Effector memory CD4-positive, alpha-beta T cell (primary cell): ENCODE data around the gene TTC9C.

ENCODE experiments used
- DNase-seq, 3 donors: peaks; one replicate each; pipeline ENCODE4 v3.0.0-alpha.2; 2020
- H3K27ac ChIP-seq: 2 replicates; pipeline ENCODE4 v1.7.0; 2013; ENCODE audit warnings: mild to moderate bottlenecking, low read length, moderate library complexity; ENCODE audit not compliant: insufficient read depth, poor library complexity, severe bottlenecking
- H3K27me3 ChIP-seq: replicated peaks from 2 replicates; pipeline ENCODE4 v1.7.0; 2013; ENCODE audit warnings: mild to moderate bottlenecking, low read length; ENCODE audit not compliant: insufficient read depth, control insufficient read depth, poor library complexity, severe bottlenecking
- H3K36me3 ChIP-seq: 2 replicates; pipeline ENCODE4 v1.7.0; 2013; ENCODE audit warnings: mild to moderate bottlenecking, low read length, moderate library complexity; ENCODE audit not compliant: control insufficient read depth, insufficient read depth
- H3K4me1 ChIP-seq: 2 replicates; pipeline ENCODE4 v1.7.0; 2013; ENCODE audit warnings: low read length, mild to moderate bottlenecking; ENCODE audit not compliant: control insufficient read depth, insufficient read depth, poor library complexity, severe bottlenecking
- H3K4me3 ChIP-seq: 2 replicates; pipeline ENCODE4 v1.7.0; 2013; ENCODE audit warnings: low read length, low read depth, mild to moderate bottlenecking; ENCODE audit not compliant: insufficient read depth, poor library complexity, severe bottlenecking
- H3K9me3 ChIP-seq: 2 replicates; pipeline ENCODE4 v1.7.0; 2013; ENCODE audit warnings: mild to moderate bottlenecking, low read length, moderate library complexity; ENCODE audit not compliant: control insufficient read depth

TTC9C gene

DNA sequence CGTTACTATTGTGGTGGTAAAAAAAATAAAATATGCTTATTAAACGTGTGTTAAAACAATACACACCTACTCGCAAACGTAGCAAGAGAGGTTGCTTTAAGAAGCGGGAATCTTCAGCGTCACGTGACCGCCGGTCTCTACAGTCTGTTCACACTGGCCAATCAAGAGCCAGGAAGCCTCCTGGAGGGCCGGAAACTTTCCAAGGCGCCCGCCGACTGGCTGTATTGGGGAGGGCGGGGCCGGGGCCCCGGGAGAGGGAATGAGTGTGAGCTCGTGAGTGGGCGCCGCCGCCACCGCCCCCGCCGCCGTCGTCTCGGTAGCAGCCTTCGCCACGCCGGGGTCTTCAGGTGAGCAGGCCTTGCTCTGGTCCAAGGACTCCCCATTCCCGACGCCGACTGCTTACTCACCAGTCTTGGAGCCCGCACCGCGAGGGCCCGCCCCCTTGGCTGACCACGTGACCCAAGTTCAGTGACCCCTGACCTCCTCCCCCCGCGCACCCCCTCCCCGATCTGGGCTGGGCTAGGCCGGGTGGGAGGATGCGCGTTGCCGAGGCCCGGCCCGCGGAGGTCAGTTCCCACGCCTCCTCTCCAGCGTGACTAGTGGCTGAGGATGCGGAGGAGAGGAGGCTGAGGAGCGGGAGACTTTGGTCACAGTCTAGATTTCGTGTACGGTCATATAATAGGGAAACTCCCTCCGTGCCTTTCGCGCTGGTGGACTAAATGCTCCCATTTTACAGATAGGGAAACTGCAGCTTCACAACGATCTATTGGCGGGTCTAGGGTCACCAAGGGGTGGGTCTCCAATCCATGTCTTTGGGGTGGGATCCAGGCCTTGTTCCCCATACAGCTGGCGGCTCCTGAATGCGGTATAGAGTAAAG is 43.1 kb downstream of the TTC9C start, which contains the start of gene TAF6L:
TAF6L (plus strand) TSS at position 253 of the 878 bp plus-strand sequence. CDS start 4,388 bp downstream, outside the sequence.
- Histone ChIP-seq H3K4me3 (peak within 1 kb of the TSS; percentile 64), H3K36me3 (peaks cover 12% of the 10 kb centered on the region), H3K9me3 (no peaks in the 10 kb centered on the region), H3K27me3 (no peaks in the 10 kb centered on the region), H3K27ac (peak within 1 kb of the TSS; percentile 79), H3K4me1 (peaks cover 15% of the 10 kb centered on the region)
- DNase-seq: peak; percentile 84 to 91 (median 90)

- Histone ChIP-seq H3K27ac (no peak overlapping the region), H3K27me3 (no peaks in the 10 kb centered on the region), H3K4me3 (no peak overlapping the region), H3K9me3 (no peaks in the 10 kb centered on the region), H3K4me1 (peaks cover 15% of the 10 kb centered on the region), H3K36me3 (peaks cover 4% of the 10 kb centered on the region)
- no peak for DNase-seq
Measured at GRCh38 chr11:62774407-62774806, 46.1 kb downstream of the TTC9C start.

- Histone ChIP-seq H3K36me3 (peaks cover 4% of the 10 kb centered on the region), H3K27me3 (no peaks in the 10 kb centered on the region), H3K4me1 (peaks cover 7% of the 10 kb centered on the region), H3K9me3 (no peaks in the 10 kb centered on the region), H3K27ac (no peak overlapping the region), H3K4me3 (no peak overlapping the region)
- DNase-seq: no peak
Measured at GRCh38 chr11:62775646-62776045, 47.4 kb downstream of the TTC9C start.

DNA sequence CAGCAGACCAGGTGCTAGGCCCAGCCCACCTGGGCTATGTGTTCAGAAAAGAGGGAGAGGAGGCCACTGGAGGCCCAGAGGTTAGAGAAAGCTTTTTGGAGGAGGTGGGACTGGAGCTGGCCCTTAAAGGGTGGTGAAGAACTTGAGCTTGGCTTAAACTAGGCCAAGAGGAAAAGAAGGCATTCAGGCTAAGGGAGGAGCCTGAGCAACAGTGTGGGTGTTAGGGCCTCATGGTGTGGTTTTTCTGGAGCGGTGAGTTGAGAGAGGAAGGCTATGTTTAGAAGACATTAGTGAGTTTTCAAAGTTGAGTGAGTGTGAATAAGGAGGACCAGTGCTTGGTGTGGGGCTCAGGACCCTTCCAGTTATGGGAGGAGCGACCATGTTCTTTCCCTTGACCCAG is 49.1 kb downstream of the TTC9C start:
- H3K4me3 ChIP-seq: no peak overlapping the region
- H3K27me3 ChIP-seq: no peaks in the 10 kb centered on the region
- H3K4me1 ChIP-seq: no peaks in the 10 kb centered on the region
- no peak overlapping the region for H3K27ac ChIP-seq
- H3K9me3 ChIP-seq: no peaks in the 10 kb centered on the region
- H3K36me3 ChIP-seq: peaks cover 4% of the 10 kb centered on the region
- DNase-seq: no peak

GRCh38 chr11:62778441-62778840 is 50.2 kb downstream of the TTC9C start:
- no peak overlapping the region for H3K4me3 ChIP-seq
- H3K4me1 ChIP-seq: no peaks in the 10 kb centered on the region
- H3K36me3 ChIP-seq: peaks cover 4% of the 10 kb centered on the region
- H3K9me3 ChIP-seq: no peaks in the 10 kb centered on the region
- no peaks in the 10 kb centered on the region for H3K27me3 ChIP-seq
- DNase-seq: no peak
- H3K27ac ChIP-seq: no peak overlapping the region

- peaks cover 11% of the 10 kb centered on the region for H3K4me1 ChIP-seq
- peaks cover 2% of the 10 kb centered on the region for H3K36me3 ChIP-seq
- no peak for DNase-seq
- H3K27ac ChIP-seq: no peak overlapping the region
- no peaks in the 10 kb centered on the region for H3K9me3 ChIP-seq
- H3K27me3 ChIP-seq: no peaks in the 10 kb centered on the region
- no peak overlapping the region for H3K4me3 ChIP-seq
Measured at GRCh38 chr11:62782753-62783152, 54.5 kb downstream of the TTC9C start.

DNA sequence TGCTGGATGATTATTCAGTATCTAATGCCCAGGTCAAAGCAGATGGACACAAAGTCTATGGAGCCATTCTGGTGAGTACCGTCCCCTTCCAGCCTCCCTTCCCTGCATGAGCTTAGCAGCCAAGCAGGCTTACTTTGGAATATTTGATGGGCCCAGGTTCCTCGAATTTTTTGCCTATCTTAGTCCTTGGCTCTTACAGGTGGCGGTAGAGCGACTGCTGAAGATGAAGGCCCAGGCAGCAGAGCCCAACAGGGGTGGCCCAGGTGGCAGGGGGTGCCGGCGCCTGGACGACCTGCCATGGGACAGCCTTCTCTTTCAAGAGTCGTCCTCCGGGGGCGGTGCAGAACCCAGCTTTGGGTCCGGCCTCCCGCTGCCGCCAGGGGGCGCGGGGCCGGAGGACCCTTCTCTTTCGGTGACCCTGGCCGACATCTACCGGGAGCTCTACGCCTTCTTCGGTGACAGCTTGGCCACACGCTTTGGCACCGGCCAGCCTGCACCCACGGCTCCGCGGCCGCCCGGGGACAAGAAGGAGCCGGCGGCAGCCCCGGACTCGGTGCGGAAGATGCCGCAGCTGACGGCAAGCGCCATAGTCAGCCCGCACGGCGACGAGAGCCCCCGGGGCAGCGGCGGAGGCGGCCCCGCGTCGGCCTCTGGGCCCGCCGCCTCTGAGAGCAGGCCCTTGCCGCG is 58.2 kb downstream of the TTC9C start:
- H3K4me1 ChIP-seq: peaks cover 28% of the 10 kb centered on the region
- no peaks in the 10 kb centered on the region for H3K9me3 ChIP-seq
- H3K4me3 ChIP-seq: peak overlapping the region; percentile 98
- peak; percentile 73 to 80 (median 76) for DNase-seq
- H3K27me3 ChIP-seq: no peaks in the 10 kb centered on the region
- peak overlapping the region; percentile 89 for H3K27ac ChIP-seq
- peaks cover 9% of the 10 kb centered on the region for H3K36me3 ChIP-seq

- H3K27ac ChIP-seq: peak within 1 kb of the TSS; percentile 89
- no peaks in the 10 kb centered on the region for H3K9me3 ChIP-seq
- peak within 1 kb of the TSS; percentile 98 for H3K4me3 ChIP-seq
- peaks cover 9% of the 10 kb centered on the region for H3K36me3 ChIP-seq
- no peaks in the 10 kb centered on the region for H3K27me3 ChIP-seq
- peaks cover 32% of the 10 kb centered on the region for H3K4me1 ChIP-seq
- peak; percentile 92 to 97 (median 94) for DNase-seq
Measured at GRCh38 chr11:62787005-62787759, 58.9 kb downstream of the TTC9C start, which contains the start of gene TMEM179B. Gene TMEM179B (plus strand): TSS chr11:62787402. CDS start chr11:62787432, 30 bp downstream.
